ENCODE measurements around the gene PACS1. TPM values are rescaled to one million over a fixed set of nuclear protein-coding genes. Genes with fewer than 3 reads are reported as not detected.

The PACS1 gene
- total RNA-seq, 4 donors from 2014 or later: 24.5 to 41.1 (median 38.0) TPM

GRCh38 chr11:66061268-66061667, 8.8 kb upstream of the PACS1 start:
- DNase-seq (ENCODE audit: low spot score) (no peak), ATAC-seq (ENCODE audit: low FRiP score) (no peak)
- TF ChIP-seq, protein P1, sequence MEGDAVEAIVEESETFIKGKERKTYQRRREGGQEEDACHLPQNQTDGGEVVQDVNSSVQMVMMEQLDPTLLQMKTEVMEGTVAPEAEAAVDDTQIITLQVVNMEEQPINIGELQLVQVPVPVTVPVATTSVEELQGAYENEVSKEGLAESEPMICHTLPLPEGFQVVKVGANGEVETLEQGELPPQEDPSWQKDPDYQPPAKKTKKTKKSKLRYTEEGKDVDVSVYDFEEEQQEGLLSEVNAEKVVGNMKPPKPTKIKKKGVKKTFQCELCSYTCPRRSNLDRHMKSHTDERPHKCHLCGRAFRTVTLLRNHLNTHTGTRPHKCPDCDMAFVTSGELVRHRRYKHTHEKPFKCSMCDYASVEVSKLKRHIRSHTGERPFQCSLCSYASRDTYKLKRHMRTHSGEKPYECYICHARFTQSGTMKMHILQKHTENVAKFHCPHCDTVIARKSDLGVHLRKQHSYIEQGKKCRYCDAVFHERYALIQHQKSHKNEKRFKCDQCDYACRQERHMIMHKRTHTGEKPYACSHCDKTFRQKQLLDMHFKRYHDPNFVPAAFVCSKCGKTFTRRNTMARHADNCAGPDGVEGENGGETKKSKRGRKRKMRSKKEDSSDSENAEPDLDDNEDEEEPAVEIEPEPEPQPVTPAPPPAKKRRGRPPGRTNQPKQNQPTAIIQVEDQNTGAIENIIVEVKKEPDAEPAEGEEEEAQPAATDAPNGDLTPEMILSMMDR (IDR thresholded peaks at IDR 0.05): no peak

- ATAC-seq (ENCODE audit: low FRiP score): no peak
- TF ChIP-seq, protein P1 (IDR thresholded peaks at IDR 0.05): no peak
- no peak for DNase-seq (ENCODE audit: low spot score)
Measured at GRCh38 chr11:66062408-66062807, 7.7 kb upstream of the PACS1 start.

GRCh38 chr11:66063900-66064299, 6.2 kb upstream of the PACS1 start:
- TF ChIP-seq, protein P1 (IDR thresholded peaks at IDR 0.05): no peak
- ATAC-seq (ENCODE audit: low FRiP score) (no peak), DNase-seq (ENCODE audit: low spot score) (no peak)

GRCh38 chr11:66064571-66064970, 5.5 kb upstream of the PACS1 start:
- TF ChIP-seq, protein P1 (IDR thresholded peaks at IDR 0.05): no peak
- ATAC-seq (ENCODE audit: low FRiP score) (no peak), DNase-seq (ENCODE audit: low spot score) (no peak)

- ATAC-seq (ENCODE audit: low FRiP score) (no peak), DNase-seq (ENCODE audit: low spot score) (no peak)
- TF ChIP-seq, protein P1 (IDR thresholded peaks at IDR 0.05): no peak
Measured at GRCh38 chr11:66066751-66067150, 3.3 kb upstream of the PACS1 start.

- no peak for DNase-seq (ENCODE audit: low spot score)
- no peak for ATAC-seq (ENCODE audit: low FRiP score)
- TF ChIP-seq, protein P1 (IDR thresholded peaks at IDR 0.05): no peak
Measured at GRCh38 chr11:66067640-66068039, 2.4 kb upstream of the PACS1 start.

GRCh38 chr11:66068154-66068821, 1.8 kb upstream of the PACS1 start:
- ATAC-seq (ENCODE audit: low FRiP score) (peak; percentile 37), DNase-seq (ENCODE audit: low spot score) (peak; percentile 73)

More at GRCh38 chr11:66068154-66068821, 1.8 kb upstream of the PACS1 start:
- TF ChIP-seq, protein P1 (IDR thresholded peaks at IDR 0.05): peak in 1 of 3 donors; percentile 75
